Measurements from ENCODE around the gene VAV2.

The VAV2 gene

DNA sequence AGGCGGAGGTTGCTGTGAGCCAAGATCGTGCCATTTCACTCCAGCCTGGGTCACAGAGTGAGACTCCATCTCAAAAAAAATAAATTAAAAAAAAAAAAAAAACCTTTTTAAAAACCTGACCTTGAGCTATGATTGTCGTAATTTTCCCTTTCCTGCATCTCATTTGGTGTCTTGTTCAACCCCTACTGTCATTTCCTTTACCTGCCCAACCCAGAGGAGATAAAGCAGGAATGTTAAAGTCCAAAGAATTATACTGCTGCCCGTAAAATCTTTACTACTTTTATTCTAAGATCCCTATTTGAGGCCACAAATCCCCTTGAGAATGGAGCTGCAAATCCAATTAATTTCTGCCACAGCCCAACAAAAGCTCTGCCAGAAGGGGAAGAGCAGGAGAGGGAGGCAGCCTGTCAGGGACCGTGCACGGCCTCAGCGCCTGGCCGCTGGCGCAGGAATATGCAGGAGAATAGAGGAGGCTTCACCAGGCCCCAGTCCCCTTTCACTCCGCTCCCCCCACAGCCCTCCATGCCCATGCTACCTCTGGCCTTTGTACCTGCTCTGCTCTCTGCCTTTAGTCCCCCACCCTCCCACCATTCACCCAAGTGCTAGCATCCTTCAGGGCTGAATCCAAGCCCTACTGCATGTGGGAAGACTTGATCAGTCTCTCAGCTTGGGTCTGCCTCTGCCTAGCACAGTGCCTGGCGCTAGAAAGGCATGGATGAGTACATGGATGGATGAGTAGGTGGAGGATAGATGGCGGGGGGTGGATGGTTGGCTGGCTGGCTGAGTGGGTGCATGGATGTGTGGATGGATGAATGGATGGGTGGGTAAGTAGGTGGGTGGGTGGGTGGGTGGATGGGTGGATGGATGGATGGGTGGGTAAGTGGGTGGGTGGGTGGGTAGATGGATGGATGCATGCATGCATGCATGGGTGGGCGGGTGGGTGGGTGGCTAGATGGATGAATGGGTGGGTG, 154.2 kb downstream of the VAV2 start:
- Histone ChIP-seq H3K4me3 (ENCODE audit: low read length) (no peak overlapping the region), H3K4me1 (ENCODE audit: insufficient read depth, low read length) (peaks cover 9% of the 10 kb centered on the region; the same call in 1 of the 2 replicates), H3K9me3 (ENCODE audit: insufficient read depth, low read depth, low read length) (no peaks in the 10 kb centered on the region), H3K27ac (ENCODE audit: low read length) (no peak overlapping the region), H3K9ac (ENCODE audit: low read depth, low read length) (no peak overlapping the region), H3K27me3 (ENCODE audit: insufficient read depth, low read length) (no peaks in the 10 kb centered on the region), H3K36me3 (ENCODE audit: insufficient read depth, low read depth, low read length) (no peaks in the 10 kb centered on the region)

DNA sequence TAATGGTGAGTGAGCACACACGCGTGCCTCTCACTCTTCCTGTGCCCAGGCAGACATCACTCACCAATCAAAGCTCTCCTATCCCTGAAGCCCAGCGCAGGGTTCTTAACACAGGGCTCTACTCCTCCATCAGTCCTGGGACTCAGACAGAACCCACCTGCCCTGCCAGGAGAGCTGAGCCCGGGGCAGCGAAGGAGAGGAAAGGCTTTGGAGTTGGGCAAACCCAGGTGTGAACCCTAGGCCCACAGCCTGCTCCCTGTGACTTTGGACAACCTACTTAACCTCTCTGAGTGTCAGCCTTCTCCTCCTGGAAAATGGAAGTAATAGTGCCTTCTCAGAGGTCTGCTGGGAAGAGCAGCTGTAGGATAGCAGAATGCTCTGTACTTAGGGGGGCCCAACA, 155.3 kb downstream of the VAV2 start:
- Histone ChIP-seq H3K4me1 (ENCODE audit: insufficient read depth, low read length) (peaks cover 7% of the 10 kb centered on the region; the same call in 1 of the 2 replicates), H3K9me3 (ENCODE audit: insufficient read depth, low read depth, low read length) (no peaks in the 10 kb centered on the region), H3K9ac (ENCODE audit: low read depth, low read length) (no peak overlapping the region), H3K27ac (ENCODE audit: low read length) (no peak overlapping the region), H3K36me3 (ENCODE audit: insufficient read depth, low read depth, low read length) (no peaks in the 10 kb centered on the region), H3K4me3 (ENCODE audit: low read length) (no peak overlapping the region), H3K27me3 (ENCODE audit: insufficient read depth, low read length) (no peaks in the 10 kb centered on the region)

- H3K27me3 ChIP-seq (ENCODE audit: insufficient read depth, low read length): no peaks in the 10 kb centered on the region
- H3K9me3 ChIP-seq (ENCODE audit: insufficient read depth, low read depth, low read length): no peaks in the 10 kb centered on the region
- no peak overlapping the region for H3K4me3 ChIP-seq (ENCODE audit: low read length)
- peaks cover 7% of the 10 kb centered on the region; the same call in 1 of the 2 replicates for H3K4me1 ChIP-seq (ENCODE audit: insufficient read depth, low read length)
- no peak overlapping the region for H3K27ac ChIP-seq (ENCODE audit: low read length)
- no peaks in the 10 kb centered on the region for H3K36me3 ChIP-seq (ENCODE audit: insufficient read depth, low read depth, low read length)
- no peak overlapping the region for H3K9ac ChIP-seq (ENCODE audit: low read depth, low read length)
These were observed 155.9 kb downstream of the VAV2 start for GRCh38 chr9:133836001-133836758.

GRCh38 chr9:133835262-133835901, 156.7 kb downstream of the VAV2 start:
- Histone ChIP-seq H3K9me3 (ENCODE audit: insufficient read depth, low read depth, low read length) (no peaks in the 10 kb centered on the region), H3K9ac (ENCODE audit: low read depth, low read length) (no peak overlapping the region), H3K27ac (ENCODE audit: low read length) (no peak overlapping the region), H3K36me3 (ENCODE audit: insufficient read depth, low read depth, low read length) (no peaks in the 10 kb centered on the region), H3K4me1 (ENCODE audit: insufficient read depth, low read length) (peaks cover 5% of the 10 kb centered on the region; the same call in 1 of the 2 replicates), H3K4me3 (ENCODE audit: low read length) (no peak overlapping the region), H3K27me3 (ENCODE audit: insufficient read depth, low read length) (no peaks in the 10 kb centered on the region)

- no peaks in the 10 kb centered on the region for H3K9me3 ChIP-seq (ENCODE audit: insufficient read depth, low read depth, low read length)
- no peaks in the 10 kb centered on the region for H3K36me3 ChIP-seq (ENCODE audit: insufficient read depth, low read depth, low read length)
- H3K4me3 ChIP-seq (ENCODE audit: low read length): no peak overlapping the region
- H3K9ac ChIP-seq (ENCODE audit: low read depth, low read length): no peak overlapping the region
- no peaks in the 10 kb centered on the region for H3K27me3 ChIP-seq (ENCODE audit: insufficient read depth, low read length)
- H3K27ac ChIP-seq (ENCODE audit: low read length): no peak overlapping the region
- H3K4me1 ChIP-seq (ENCODE audit: insufficient read depth, low read length): no peaks in the 10 kb centered on the region; the same call in 1 of the 2 replicates
These were observed 157.8 kb downstream of the VAV2 start for GRCh38 chr9:133834080-133834976.

DNA sequence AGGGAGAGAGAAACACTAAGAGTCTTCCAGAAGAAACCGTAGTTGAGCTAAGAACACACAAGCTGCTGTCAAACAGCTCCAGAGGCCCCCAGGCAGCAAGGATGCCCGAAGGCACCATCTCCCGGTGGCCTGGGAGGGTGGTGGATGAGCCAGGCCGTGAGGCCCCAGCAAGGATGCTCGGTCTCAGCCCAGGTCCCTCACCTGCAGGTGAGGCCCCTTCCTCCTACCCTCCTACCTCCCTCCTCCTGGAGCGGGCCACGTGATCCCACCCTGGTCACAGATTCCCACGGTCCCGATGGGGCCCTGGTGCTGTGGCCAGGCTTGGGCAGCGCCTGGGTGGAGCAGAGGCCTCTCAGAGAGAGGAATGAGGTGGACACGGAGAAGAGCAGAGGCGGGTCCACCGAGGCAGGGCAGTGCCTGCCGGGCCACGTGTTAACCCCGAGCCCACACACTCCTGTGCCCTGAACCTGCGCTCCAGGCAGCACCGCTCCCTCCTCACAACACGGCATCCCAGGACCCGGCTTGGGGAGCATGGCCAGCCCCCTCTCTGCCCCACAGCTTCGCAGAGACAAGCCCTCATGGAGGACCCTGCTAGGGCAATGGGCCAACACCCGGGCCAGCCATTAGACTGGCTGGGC, 158.6 kb downstream of the VAV2 start:
- H3K27me3 ChIP-seq (ENCODE audit: insufficient read depth, low read length): no peaks in the 10 kb centered on the region
- H3K4me1 ChIP-seq (ENCODE audit: insufficient read depth, low read length): no peaks in the 10 kb centered on the region; the same call in 1 of the 2 replicates
- no peak overlapping the region for H3K27ac ChIP-seq (ENCODE audit: low read length)
- H3K9me3 ChIP-seq (ENCODE audit: insufficient read depth, low read depth, low read length): no peaks in the 10 kb centered on the region
- no peak overlapping the region for H3K9ac ChIP-seq (ENCODE audit: low read depth, low read length)
- no peaks in the 10 kb centered on the region for H3K36me3 ChIP-seq (ENCODE audit: insufficient read depth, low read depth, low read length)
- no peak overlapping the region for H3K4me3 ChIP-seq (ENCODE audit: low read length)

DNA sequence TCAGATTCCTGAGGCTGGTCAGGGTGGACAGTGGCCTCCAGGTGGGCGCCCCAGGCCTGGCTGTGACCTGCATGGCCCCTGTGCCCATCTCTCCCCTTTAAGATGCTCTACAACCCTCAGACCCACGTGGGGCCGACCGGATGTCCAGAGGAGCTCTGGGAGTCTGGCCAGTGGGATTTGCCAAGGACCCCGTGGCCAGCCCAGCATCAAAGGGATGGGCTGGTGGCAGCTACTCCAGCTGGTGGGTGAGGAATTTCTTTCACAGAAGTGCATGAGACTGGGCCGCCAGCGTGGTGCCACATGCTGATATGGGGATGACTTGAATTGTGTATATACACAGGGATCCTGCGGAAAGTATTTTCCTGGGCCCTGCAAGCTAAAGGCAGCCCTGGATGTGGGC, 159.2 kb downstream of the VAV2 start:
- no peaks in the 10 kb centered on the region for H3K27me3 ChIP-seq (ENCODE audit: insufficient read depth, low read length)
- no peaks in the 10 kb centered on the region; the same call in 1 of the 2 replicates for H3K4me1 ChIP-seq (ENCODE audit: insufficient read depth, low read length)
- H3K9me3 ChIP-seq (ENCODE audit: insufficient read depth, low read depth, low read length): no peaks in the 10 kb centered on the region
- H3K4me3 ChIP-seq (ENCODE audit: low read length): no peak overlapping the region
- H3K9ac ChIP-seq (ENCODE audit: low read depth, low read length): no peak overlapping the region
- no peaks in the 10 kb centered on the region for H3K36me3 ChIP-seq (ENCODE audit: insufficient read depth, low read depth, low read length)
- no peak overlapping the region for H3K27ac ChIP-seq (ENCODE audit: low read length)

GRCh38 chr9:133830711-133831110, 161.4 kb downstream of the VAV2 start:
- Histone ChIP-seq H3K9ac (ENCODE audit: low read depth, low read length) (no peak overlapping the region), H3K27me3 (ENCODE audit: insufficient read depth, low read length) (no peaks in the 10 kb centered on the region), H3K36me3 (ENCODE audit: insufficient read depth, low read depth, low read length) (no peaks in the 10 kb centered on the region), H3K27ac (ENCODE audit: low read length) (no peak overlapping the region), H3K4me1 (ENCODE audit: insufficient read depth, low read length) (peaks cover 7% of the 10 kb centered on the region; the same call in 1 of the 2 replicates), H3K9me3 (ENCODE audit: insufficient read depth, low read depth, low read length) (no peaks in the 10 kb centered on the region), H3K4me3 (ENCODE audit: low read length) (no peak overlapping the region)

- Histone ChIP-seq H3K4me3 (ENCODE audit: low read length) (no peak overlapping the region), H3K27me3 (ENCODE audit: insufficient read depth, low read length) (no peaks in the 10 kb centered on the region), H3K9ac (ENCODE audit: low read depth, low read length) (no peak overlapping the region), H3K9me3 (ENCODE audit: insufficient read depth, low read depth, low read length) (no peaks in the 10 kb centered on the region), H3K27ac (ENCODE audit: low read length) (no peak overlapping the region), H3K4me1 (ENCODE audit: insufficient read depth, low read length) (peaks cover 9% of the 10 kb centered on the region; the same call in 1 of the 2 replicates), H3K36me3 (ENCODE audit: insufficient read depth, low read depth, low read length) (no peaks in the 10 kb centered on the region)
These were observed 161.8 kb downstream of the VAV2 start for GRCh38 chr9:133830310-133830709.

DNA sequence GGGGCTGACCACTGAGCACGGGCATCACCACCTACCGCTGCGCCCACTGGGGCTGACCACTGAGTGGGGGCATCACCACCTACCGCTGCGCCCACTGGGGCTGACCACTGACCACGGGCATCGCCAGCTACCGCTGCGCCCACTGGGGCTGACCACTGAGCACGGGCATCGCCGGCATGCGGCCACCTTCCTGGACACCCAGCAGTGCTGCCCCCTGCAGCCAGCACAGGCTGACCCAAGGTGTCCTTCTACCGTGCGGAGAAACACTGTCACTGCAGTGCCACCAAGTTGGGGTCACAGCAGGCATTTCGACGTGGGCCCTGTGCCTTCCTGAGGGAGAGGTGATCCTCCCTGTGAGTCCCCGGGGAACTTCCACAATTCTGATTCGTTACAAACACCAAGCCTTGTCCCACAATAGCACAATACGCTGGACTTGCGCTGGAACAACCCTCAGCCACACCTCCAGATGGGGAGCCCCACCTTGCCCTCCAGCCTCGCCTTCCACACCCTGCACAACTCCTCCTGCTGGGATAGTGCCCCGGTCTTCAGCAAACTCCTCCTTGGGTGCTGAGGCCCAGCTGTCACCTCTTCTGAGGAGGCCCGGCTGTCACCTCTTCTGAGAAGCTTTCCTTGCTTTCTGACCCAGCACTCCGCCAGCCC, 163.7 kb downstream of the VAV2 start:
- Histone ChIP-seq H3K4me3 (ENCODE audit: low read length) (no peak overlapping the region), H3K9ac (ENCODE audit: low read depth, low read length) (no peak overlapping the region), H3K9me3 (ENCODE audit: insufficient read depth, low read depth, low read length) (no peaks in the 10 kb centered on the region), H3K36me3 (ENCODE audit: insufficient read depth, low read depth, low read length) (no peaks in the 10 kb centered on the region), H3K27ac (ENCODE audit: low read length) (no peak overlapping the region), H3K27me3 (ENCODE audit: insufficient read depth, low read length) (no peaks in the 10 kb centered on the region), H3K4me1 (ENCODE audit: insufficient read depth, low read length) (peaks cover 15% of the 10 kb centered on the region; the same call in 1 of the 2 replicates)
